Epithelial cell of prostate (primary cell): ENCODE results near the gene NABP2.
"Not testable (repeated sequence)": the region's sequence is repeated elsewhere in the genome, so short reads cannot be mapped to it uniquely, and the experiment has no call there.

ENCODE experiments used
- DNase-seq: peaks from one replicate; pipeline ENCODE4 v3.0.0-alpha.2; 2011; ENCODE audit warnings: low read depth, low spot score
- H3K27ac ChIP-seq: fragments of 450-650 bp; 2 replicates; pipeline ENCODE4 v1.5.1; 2017; ENCODE audit warnings: mild to moderate bottlenecking

NABP2 gene

GRCh38 chr12:56241424-56242303, 17.5 kb downstream of the NABP2 start:
- H3K27ac ChIP-seq = no peak overlapping the region
- DNase-seq = no peak

GRCh38 chr12:56242986-56243385, 18.8 kb downstream of the NABP2 start:
- no peak for DNase-seq
- no peak overlapping the region for H3K27ac ChIP-seq

GRCh38 chr12:56243731-56244181, 19.6 kb downstream of the NABP2 start:
- no peak for DNase-seq
- no peak overlapping the region for H3K27ac ChIP-seq

GRCh38 chr12:56244494-56244893, 20.4 kb downstream of the NABP2 start:
- no peak overlapping the region for H3K27ac ChIP-seq

GRCh38 chr12:56247923-56248322, 23.8 kb downstream of the NABP2 start:
- DNase-seq = no peak
- no peak overlapping the region for H3K27ac ChIP-seq

More at GRCh38 chr12:56244494-56244893, 20.4 kb downstream of the NABP2 start:
- DNase-seq = no peak

GRCh38 chr12:56248711-56249110, 24.6 kb downstream of the NABP2 start:
- no peak overlapping the region for H3K27ac ChIP-seq
- no peak for DNase-seq

GRCh38 chr12:56252649-56253048, 28.5 kb downstream of the NABP2 start:
- no peak for DNase-seq
- H3K27ac ChIP-seq = no peak overlapping the region

- no peak for DNase-seq
- no peak overlapping the region for H3K27ac ChIP-seq
Observed at GRCh38 chr12:56253091-56253490, 28.9 kb downstream of the NABP2 start.

- H3K27ac ChIP-seq = no peak overlapping the region
Observed at GRCh38 chr12:56255671-56256070, 31.5 kb downstream of the NABP2 start.

GRCh38 chr12:56256326-56256960, 32.3 kb downstream of the NABP2 start:
- H3K27ac ChIP-seq = no peak overlapping the region

More at GRCh38 chr12:56255671-56256070, 31.5 kb downstream of the NABP2 start:
- no peak for DNase-seq

GRCh38 chr12:56257071-56257470, 32.9 kb downstream of the NABP2 start:
- DNase-seq = no peak
- no peak overlapping the region for H3K27ac ChIP-seq

More at GRCh38 chr12:56256326-56256960, 32.3 kb downstream of the NABP2 start:
- no peak for DNase-seq

GRCh38 chr12:56257491-56258067, 33.4 kb downstream of the NABP2 start:
- no peak for DNase-seq
- peak overlapping the region; percentile 61 for H3K27ac ChIP-seq

GRCh38 chr12:56258068-56258819, 34.1 kb downstream of the NABP2 start, which contains the start of gene ANKRD52:
ANKRD52 (minus strand) TSS chr12:56258384; CDS start chr12:56258269, 115 bp downstream.
- peak within 1 kb of the TSS; percentile 61 for H3K27ac ChIP-seq
- DNase-seq = no peak

- H3K27ac ChIP-seq = peak overlapping the region; percentile 61
Observed at GRCh38 chr12:56258820-56259183, 34.7 kb downstream of the NABP2 start.

GRCh38 chr12:56260380-56260779, 36.2 kb downstream of the NABP2 start:
- DNase-seq = no peak
- H3K27ac ChIP-seq = peak overlapping the region; percentile 68

More at GRCh38 chr12:56258820-56259183, 34.7 kb downstream of the NABP2 start:
- no peak for DNase-seq

- no peak for DNase-seq
- H3K27ac ChIP-seq = peak overlapping the region; percentile 68
Observed at GRCh38 chr12:56260921-56261320, 36.8 kb downstream of the NABP2 start.

GRCh38 chr12:56261503-56262232, 37.5 kb downstream of the NABP2 start:
- DNase-seq = peak; percentile 39
- peak overlapping the region; percentile 68 for H3K27ac ChIP-seq

- not testable (repeated sequence) for H3K27ac ChIP-seq, DNase-seq
Observed at GRCh38 chr12:56262955-56263354, 38.8 kb downstream of the NABP2 start.

GRCh38 chr12:56266068-56266692, 42.0 kb downstream of the NABP2 start:
- peak overlapping the region; percentile 47 for H3K27ac ChIP-seq
- not testable (repeated sequence) for DNase-seq
